Inflammatory macrophage treated with lipopolysaccharide for 4 hours (primary cell): ENCODE data around the gene HSD17B11.
"Not testable (repeated sequence)": the region's sequence is repeated elsewhere in the genome, so short reads cannot be mapped to it uniquely, and the experiment has no call there.

Experiments used
- DNase-seq: peaks from one replicate; pipeline ENCODE4 v3.0.0-alpha.2; 2020

Gene HSD17B11, protein sequence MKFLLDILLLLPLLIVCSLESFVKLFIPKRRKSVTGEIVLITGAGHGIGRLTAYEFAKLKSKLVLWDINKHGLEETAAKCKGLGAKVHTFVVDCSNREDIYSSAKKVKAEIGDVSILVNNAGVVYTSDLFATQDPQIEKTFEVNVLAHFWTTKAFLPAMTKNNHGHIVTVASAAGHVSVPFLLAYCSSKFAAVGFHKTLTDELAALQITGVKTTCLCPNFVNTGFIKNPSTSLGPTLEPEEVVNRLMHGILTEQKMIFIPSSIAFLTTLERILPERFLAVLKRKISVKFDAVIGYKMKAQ

DNA sequence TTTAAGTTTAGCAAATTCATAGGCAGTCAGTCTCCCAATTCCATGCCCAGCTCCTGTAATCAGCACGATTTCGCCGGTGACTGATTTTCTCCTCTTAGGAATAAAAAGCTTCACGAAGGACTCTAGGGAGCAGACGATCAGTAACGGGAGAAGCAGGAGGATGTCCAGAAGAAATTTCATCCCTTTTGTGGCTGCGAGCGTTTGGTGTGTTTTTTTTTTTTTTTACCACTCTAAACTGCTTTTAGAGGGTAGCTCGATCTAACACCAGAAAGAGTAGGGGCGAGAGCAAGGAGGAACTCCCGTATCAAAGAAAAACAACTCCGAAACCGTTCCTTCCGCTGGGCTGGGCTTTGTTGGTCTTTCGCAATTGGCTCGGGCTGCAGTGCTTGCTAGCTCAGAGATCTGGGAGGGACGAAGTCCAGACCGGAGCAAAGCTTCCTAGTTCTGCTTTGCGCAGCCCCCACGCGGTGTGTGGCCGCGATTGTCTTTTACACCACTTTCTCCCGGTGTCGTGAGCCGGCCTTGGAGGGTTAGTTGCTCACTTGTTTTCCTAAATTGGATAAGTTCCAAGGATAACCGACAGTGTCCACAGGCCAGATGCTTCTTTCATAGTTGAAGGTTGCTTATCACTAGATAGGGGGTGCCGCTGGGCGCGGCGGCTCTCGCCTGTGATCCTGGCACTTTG is at the start of gene HSD17B11:
Gene HSD17B11 (minus strand): TSS at position 298 of the 685 bp plus-strand sequence. CDS start 118 bp downstream, at position 180.
- peak; percentile 97 for DNase-seq

DNA sequence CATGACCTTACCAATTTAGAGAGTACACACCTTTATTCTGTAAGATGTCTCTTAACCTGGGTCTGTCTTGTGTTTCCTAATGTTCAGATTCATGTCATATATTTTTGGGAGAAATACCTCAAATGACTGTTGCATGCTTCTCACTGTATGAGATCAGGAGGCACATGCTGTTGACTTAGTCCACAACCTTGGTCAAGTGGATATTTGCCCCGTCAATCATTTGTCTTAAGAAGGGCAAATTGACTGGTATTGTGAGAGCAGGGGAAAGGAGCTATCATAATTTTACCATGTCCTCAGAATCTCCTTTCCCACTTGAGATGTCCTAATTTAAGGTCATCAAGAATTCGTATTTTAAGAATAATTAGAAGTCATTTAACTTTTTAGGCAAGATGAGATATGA is 42.4 kb upstream of the HSD17B11 start:
- no peak for DNase-seq

DNA sequence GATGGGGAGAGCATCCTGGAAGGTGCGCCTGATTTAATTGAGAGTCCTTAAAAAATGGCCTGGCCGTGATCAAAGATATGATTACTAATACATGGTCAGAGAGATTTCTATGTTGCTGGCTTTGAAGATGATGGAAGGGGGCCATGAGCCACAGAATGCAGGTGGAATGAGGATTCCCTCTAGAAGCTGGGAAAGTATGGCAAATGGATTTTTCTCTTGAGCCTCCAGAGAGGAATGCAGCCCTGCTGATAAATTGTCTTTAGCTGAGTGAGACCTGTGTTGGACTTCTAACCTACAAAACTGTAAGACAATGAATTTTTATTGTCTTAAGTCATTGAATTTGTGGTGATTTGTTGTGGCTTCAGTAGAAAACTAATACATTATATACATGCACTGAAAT is 39.0 kb upstream of the HSD17B11 start:
- no peak for DNase-seq

DNA sequence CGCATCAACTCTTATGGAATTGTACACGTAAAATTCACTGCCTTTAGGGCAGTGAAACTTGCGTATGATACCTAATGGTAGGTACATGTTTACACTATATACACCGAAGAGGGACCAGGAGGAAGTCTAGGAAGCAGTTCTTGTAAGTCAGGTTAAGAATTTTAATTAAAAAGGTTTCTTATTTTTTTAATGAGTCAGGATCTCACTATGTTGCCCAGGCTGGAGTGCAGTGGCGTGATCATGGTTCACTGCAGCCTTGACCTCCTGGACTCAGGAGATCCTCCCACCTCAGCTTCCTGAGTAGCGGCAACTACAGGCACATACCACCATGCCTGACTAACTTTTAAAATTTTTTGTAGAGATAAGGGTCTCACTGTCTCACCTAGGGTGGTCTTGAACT is 38.0 kb upstream of the HSD17B11 start:
- DNase-seq, result no peak

DNA sequence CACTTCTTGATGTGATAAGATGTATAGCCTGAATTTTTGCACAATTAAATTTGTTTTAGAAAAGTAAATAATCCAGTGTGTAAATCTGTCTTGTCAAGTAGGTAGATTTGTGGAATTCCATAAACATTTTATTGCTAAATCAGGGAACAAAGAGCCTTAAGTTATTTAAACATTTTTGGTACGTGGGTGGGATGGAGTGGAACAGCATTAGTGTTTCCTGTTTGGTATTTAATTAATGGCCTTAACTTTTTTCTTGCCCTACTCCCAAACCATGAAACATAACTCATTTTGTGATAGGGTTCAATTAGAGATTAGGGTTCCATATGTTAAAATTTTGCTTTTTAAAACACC is 36.5 kb upstream of the HSD17B11 start:
- no peak for DNase-seq

DNA sequence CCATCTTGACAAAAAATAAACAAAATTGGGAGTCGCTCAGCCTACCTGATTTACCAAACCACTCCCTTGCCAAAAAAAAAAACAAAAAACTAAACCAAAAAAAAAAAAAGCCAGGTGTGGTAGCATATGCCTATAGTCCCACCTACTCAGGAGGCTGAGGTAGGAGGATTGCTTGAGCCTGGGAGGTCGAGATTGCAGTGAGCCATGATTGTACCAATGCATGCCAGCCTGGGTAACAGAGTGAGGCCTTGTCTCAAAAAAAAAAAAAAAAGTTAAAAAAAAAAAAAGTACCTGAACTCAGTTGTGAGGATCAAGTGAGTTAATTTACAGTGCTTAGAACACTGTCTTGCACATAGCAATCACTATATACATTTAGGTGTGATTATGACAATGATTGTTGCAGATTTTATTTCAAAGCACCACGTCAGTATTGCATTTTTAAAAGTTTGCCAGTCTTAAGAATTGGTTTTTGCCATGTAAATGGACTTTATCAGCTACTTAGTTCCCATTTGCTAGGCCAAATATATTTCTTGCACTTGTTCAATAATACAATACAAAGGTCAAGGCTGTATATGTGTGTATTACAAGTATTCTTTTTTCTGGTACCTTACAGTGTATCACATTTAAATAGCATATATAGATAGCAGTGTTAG is 36.0 kb upstream of the HSD17B11 start:
- no peak for DNase-seq

DNA sequence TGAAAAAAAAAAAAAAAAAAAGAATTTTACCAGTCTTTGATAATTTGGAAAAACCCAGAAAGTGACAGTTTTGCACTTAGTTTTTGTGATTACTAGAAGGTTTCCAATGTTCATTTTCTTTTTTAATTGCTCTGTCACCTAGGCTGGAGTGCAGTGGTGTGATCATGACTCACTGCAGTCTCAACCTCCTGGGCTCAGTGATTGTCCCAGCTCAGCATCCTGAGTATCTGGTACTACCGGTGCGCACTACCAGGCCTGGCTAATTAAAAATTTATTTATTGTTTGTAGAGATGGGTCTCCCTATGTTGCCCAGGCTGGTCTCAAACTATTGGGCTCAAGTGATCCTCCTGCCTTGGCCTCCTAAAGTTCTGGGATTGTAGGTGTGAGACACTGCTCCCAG is 34.7 kb upstream of the HSD17B11 start:
- no peak for DNase-seq

DNA sequence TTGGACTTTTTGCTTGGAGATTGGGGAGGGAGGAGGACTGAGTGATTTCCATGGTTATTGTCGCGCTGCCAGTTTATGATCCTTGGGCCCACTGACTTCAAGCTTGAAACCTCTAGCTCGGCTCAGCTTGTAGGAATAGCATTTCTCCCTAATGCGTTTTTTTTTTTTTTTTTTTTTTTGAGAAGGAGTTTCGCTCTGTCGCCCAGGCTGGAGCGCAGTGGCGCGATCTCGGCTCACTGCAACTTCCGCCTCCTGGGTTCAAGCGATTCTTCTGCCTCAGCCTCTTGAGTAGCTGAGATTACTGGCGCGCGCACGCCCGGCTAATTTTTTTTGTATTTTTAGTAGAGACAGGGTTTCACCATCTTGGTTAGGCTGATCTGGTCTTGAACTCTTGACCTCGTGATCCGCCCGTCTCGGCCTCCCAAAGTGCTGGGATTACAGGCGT is 33.1 kb upstream of the HSD17B11 start:
- DNase-seq, result not testable (repeated sequence)

DNA sequence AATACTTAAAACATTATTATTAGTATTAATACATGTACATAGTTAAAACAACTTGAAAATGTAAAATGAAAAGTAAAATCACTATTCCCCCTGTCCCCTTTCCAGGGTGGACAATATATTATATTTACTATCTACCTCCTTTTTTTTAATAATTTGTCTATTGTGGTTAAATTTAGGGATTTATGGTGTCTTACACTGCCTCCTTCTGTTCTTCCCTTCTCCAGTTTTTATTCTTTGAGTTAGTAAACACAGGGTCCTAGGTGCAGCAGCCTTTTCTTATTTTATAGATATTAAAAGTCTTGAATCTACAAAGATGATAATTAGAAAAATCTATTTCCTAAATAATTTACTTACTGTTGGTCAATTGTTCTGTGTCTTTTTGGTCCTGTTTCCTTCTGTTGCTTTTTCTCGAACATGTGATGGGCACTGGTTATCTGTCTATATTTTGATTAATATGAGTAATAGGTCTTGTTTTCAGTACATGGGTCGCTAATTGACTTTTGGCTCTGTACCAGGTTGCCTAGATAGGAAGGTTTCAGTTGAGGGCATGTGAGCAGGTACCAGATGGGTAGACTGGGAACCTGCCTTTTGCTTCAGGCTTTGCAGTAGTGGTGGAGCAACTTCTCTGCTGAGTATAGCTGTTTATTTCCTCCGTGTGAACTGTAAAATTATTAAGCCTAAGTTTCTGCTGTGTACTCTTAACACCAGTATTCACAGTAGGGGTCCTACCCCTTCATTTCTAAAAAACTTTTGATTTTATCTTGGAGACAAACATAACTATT is 32.5 kb upstream of the HSD17B11 start:
- DNase-seq, result no peak

DNA sequence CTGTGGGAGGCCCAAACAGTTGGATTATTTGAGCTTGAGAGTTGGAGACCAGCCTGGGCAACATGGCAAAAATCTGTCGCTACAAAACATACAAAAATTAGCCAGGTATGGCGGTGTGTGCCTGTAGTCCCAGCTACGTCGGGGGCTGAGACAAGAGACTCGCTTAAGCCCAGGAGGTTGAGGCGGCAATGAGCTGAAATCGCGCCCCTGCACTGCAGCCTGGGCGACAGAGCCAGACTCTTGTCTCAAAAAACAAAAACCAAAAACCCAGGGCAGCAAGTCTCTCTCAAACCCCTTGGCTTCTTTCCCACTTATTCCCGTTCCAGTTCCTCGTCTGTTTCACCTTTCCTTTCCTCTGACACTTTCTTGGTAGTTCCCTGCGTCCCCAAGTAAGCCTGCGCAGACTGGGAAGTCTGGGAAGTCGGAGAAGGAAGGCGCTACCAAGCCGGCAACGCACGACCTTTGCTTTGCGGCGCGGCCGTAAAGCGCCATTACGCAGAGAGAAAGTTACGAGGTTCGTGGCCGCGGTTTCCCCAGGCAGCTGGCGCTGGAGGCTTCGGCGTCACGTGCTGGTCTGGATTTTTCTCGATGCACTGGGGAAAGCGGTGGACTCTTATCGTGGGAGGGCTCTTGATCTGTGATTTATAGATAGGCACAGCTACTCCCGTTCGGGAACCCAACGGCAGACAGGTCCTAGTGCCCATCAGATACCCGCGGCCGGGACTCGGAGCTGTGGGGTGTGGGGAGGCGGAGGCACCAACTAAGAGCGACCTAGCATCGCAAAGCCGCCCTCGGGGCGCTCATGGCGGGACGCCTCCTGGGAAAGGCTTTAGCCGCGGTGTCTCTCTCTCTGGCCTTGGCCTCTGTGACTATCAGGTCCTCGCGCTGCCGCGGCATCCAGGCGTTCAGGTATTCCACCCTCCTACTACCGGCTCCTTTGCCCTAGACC is 31.4 kb upstream of the HSD17B11 start, which contains the start of gene NUDT9:
Gene NUDT9 (plus strand): TSS at position 470 of the 949 bp plus-strand sequence. CDS start 333 bp downstream, at position 803.
- peak; percentile 94 for DNase-seq

DNA sequence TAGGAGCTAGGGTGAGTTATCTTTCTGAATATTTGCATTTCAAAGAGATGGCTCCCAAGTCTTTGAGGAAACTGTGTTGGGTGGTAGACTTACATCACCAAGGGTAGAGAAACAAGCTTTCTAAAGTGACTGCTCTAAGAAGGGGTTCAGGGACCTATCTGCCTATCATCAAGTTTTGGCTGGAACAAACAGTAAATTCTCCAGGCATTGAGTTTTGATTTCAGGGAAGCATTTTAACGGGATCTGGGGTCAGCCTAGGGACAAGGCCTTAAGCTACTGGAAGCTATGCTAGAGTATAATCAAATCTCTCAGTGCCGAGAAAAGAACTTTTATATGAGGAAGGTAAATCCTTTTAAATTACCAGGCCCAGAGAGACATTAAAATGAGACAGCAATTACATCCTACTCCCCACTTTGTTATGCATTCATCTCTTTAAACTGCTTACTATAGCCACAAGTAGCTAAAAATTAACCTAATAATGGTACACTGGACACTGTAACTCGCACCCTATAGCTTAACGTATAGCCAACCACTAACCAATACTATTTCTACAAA is 29.4 kb upstream of the HSD17B11 start:
- DNase-seq, result no peak

DNA sequence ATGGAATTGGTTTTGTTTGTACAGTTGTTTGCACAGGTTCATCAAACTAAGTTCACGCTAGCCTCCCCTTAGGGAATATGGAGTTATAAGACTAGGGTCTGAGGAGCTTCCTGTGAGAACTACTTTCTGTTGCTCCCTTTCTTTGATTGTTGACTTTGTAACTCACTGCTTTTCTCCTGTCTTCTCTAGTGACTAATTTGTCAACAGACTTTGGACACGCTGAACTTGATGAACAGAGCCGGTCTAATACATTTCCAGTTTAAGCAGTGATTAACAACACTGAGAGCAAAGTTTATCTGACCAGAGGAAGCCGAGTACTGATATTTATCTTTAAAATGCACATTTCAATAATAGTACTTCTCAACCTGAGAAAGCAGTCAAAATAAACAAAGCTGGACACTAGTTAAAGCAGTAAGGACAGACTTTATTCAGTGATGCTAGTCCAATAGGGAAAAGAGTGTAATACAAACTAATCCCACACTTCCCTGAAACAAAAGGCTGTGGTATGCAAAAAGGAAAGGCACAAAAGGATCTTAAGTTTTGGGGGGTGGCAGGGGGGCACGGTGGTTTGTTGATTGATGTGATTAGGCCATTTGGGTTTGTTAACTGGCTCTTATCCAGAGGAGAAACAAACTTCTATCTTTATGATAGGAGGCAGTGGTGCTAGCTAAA is 28.7 kb upstream of the HSD17B11 start:
- DNase-seq, result no peak

DNA sequence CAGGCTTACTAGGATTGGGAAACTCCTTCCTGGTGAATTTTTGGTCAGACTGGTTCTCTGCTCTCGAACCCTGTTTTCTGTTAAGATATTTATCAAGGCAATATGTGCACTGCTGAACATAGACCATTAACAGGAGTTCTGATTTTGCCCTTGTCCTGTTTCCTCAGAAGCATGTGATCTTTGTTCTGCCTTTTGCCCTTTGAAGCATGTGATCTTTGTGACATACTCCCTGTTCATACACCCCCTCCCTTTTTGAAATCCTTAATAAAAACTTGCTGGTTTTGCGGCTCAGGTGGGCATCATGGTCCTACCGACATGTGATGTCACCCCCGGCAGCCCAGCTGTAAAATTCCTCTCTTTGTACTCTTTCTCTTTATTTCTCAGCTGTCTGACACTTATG is 27.4 kb upstream of the HSD17B11 start:
- DNase-seq, result not testable (repeated sequence)

DNA sequence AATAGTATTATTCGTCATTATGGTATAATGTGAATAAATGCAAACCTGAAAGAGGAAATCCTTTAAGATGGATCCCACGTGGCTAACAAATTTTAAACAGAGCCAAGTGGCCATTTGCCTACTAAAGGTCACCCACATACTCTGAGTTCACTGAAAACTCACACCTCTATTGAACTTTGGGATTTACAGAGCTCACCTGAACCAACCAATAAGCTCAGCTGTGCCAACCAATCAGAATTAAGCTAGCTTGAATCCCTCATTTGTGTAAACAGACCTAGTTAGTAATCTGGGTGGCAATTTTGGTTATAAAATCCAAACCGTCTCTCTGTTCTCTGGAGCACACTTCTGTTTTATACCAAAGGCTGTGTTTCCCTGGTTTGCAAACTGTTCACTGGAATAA is 26.0 kb upstream of the HSD17B11 start:
- no peak for DNase-seq

DNA sequence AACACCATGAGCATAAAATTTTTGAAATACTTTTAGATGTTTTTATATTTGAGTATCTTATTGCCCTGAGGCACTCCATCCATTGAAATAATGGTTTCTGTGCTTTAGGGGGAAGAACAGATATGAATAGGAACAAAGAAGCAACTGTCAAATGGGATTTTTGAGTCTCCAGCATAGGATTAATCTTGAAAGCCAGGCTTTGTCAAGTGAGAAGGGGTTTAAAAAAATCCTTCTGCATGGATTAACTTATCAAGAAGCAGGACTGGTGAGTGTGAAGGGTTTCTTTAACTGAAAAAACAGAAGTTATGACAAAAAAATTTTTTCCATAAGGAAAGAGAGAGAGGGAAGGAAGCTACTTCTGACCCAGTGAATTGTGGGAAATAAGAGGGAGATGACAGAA is 23.8 kb upstream of the HSD17B11 start:
- DNase-seq, result no peak

DNA sequence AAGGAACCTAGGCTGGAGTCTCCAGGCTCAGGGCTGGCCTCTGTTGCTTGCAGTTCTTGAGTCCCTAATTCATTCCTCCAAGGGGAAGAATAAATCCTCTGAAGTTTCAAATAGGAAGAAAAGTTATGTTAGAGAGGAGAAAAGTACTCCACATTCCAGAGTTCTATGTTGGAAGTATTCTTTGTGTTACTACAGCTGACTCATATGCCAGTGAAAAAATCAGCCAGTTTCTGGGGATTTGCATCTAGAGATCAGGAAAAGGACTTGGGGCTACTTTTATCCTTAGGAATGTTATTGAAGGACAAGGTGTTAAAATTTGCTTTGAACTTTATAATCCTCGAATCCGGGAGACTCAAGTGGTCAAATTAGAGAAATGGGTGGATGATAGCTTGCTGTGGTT is 19.7 kb upstream of the HSD17B11 start:
- no peak for DNase-seq

DNA sequence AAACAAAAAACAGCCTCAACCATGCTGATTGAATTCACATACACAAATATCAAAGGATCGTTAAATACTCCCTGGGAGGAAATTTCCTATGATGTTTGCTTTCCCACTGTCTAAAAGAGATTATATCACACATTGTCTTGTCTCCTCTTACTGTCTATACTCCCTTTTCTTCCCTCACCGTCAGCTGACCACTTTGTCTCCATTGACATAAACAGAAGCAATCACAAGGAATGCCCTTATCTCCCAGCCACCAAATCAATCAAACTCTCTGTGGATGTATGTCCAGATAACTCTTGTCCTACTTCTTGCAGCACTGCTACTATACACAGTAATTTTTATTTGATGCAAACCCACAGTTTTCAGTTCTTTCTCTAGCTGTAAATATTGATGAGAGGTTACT is 19.2 kb upstream of the HSD17B11 start:
- DNase-seq, result no peak

DNA sequence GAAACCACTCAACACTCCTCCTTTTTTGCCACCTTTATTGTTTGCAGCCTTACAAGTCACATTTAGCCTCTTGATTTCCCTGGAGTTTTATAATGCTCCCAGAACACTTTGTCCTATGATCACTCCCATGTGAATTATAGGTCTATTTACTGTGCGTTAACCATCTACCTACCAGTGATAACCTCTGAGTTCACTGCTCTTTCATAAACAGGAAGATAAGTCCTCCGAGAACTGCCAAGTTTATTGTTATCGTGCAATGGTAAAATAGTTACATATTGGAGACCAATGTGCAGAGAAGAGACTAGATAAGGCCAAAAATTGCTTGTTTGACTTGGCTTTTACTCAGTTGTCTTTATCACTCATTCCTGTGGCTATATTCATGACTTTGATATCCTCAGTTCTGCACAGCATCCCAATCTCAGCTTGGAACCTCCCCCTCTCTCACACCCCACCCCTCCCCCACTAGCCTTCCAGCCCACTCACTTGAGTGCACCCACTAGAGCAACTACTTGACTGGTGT is 18.5 kb upstream of the HSD17B11 start:
- no peak for DNase-seq

DNA sequence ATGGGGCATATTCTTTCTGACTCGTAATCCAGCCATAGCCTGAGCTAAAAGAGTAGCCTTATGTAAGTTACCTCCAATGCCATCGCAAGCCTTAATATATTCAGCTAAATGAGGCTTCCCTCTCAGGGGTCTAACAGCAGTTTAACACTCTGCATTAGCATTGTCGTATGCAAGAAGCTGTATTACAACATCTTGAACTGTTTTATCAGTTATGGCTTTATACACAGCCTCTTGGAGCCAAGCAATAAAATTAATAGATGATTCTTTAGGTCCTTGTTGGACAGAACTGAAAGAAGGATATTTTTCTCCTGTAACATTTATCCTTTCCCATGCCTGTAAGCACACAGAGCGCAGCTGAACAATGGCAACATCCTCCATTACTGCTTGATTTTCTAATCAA is 15.9 kb upstream of the HSD17B11 start:
- not testable (repeated sequence) for DNase-seq

DNA sequence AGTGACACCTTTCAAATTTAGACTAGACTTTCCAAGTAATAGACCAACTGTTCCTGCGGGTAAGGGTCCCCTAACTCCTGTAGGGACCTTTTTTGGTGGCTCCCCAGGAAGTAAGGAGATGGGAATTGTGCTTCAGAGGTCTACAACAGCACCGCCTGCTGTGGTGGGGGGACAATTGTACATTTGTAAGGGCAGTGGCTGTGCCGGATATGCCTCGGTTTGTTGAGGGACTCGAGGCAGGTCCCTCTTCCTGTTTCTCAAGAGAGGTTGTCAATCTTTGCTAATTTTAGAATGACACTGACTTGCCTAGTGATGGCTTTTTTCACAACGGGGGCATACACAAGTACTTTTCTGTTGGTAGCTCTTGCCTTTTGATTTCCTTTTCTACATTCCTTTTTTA is 15.5 kb upstream of the HSD17B11 start:
- DNase-seq, result no peak
